ENCODE measurements around the gene PRIMA1. TPM values are rescaled to one million over a fixed set of nuclear protein-coding genes. Genes with fewer than 3 reads are reported as not detected.

The PRIMA1 gene
- total RNA-seq, 1 experiment from 2014 or later: 2.3 TPM

- no CpG with 5 or more reads among the region's 1 CpG for WGBS (ENCODE audit: extremely low coverage, insufficient read length, low lambda C conversion rate)
- Mint-ChIP-seq H3K9me3 (peaks cover 0 to 2% of the 10 kb centered on the region in 2 experiments; a peak in 1 of 5 replicates), H3K4me3 (no peak overlapping the region), H3K27ac (no peak overlapping the region; a peak in 2 of 7 replicates), H3K4me1 (peaks cover 3 to 10% of the 10 kb centered on the region in 2 experiments; a peak in 2 of 4 replicates), H3K36me3 (ENCODE audit: insufficient read depth in 1 of 3, low read depth in 3 of 3) (peaks cover 0 to 4% (median 0%) of the 10 kb centered on the region in 3 experiments; a peak in 4 of 7 replicates), H3K27me3 (ENCODE audit: low read depth) (no peaks in the 10 kb centered on the region)
- Histone ChIP-seq H3K18ac (ENCODE audit: insufficient read length, low read depth, low read length) (no peak overlapping the region), H3T11ph (ENCODE audit: low read length) (no peak overlapping the region), H2BK120ac (ENCODE audit: low read depth, low read length, poor library complexity, severe bottlenecking) (no peak overlapping the region), H3K56ac (ENCODE audit: insufficient read length, low read depth, low read length) (no peak overlapping the region), H3K23ac (ENCODE audit: insufficient read length, low read depth, low read length) (no peak overlapping the region), H4K8ac (replicated peaks; ENCODE audit: insufficient read length, low read depth, low read length) (no peak overlapping the region), H2AK5ac (ENCODE audit: insufficient read length, low read length) (no peak overlapping the region), H3K4ac (ENCODE audit: low read depth, low read length) (no peak overlapping the region), H3K27ac (ENCODE audit: insufficient read length, low read depth, low read length) (no peak overlapping the region), H3K9ac (ENCODE audit: extremely low read depth, insufficient read length, low read length) (no peak overlapping the region), H4K20me1 (ENCODE audit: control insufficient read depth, insufficient read depth, insufficient read length) (no peaks in the 10 kb centered on the region), H3K9me3 (ENCODE audit: control insufficient read depth, low read depth, low read length) (no peaks in the 10 kb centered on the region), H3K4me2 (ENCODE audit: insufficient read depth, insufficient read length, low read length) (no peak overlapping the region), H3K14ac (ENCODE audit: insufficient read depth, low read length) (no peak overlapping the region), H3K79me2 (ENCODE audit: insufficient read depth, low read length) (no peaks in the 10 kb centered on the region), H3K4me1 (ENCODE audit: insufficient read depth, low read length) (no peaks in the 10 kb centered on the region), H2BK12ac (ENCODE audit: insufficient read length, low read depth, low read length) (no peak overlapping the region), H2AFZ (ENCODE audit: low read length) (no peak overlapping the region), H3K23me2 (ENCODE audit: insufficient read length, low read depth, low read length, poor library complexity, severe bottlenecking) (no peaks in the 10 kb centered on the region), H4K91ac (ENCODE audit: insufficient read length, low read depth, low read length) (no peak overlapping the region), H4K5ac (ENCODE audit: insufficient read length, low read depth, low read length) (no peak overlapping the region), H2BK20ac (ENCODE audit: low read depth, low read length, poor library complexity, severe bottlenecking) (no peak overlapping the region), H2BK15ac (ENCODE audit: low read depth, low read length) (no peak overlapping the region), H2BK5ac (ENCODE audit: insufficient read length, low read length) (no peak overlapping the region), H3K27me3 (ENCODE audit: insufficient read depth, low read length) (no peaks in the 10 kb centered on the region), H3K79me1 (ENCODE audit: insufficient read depth, low read depth, low read length, poor library complexity, severe bottlenecking) (no peaks in the 10 kb centered on the region)
- no peak for DNase-seq
- TF ChIP-seq CTCF (conservative IDR thresholded peaks at IDR 0.05): no peak
These were observed 113.9 kb downstream of the PRIMA1 start for GRCh38 chr14:93674343-93674742.

Data from H9 (cell line).